K562 (cell line): ENCODE data around the gene PDK1. TPM values are rescaled to one million over a fixed set of nuclear protein-coding genes. Genes with fewer than 3 reads are reported as not detected.

Experiments
- CBFA2T3 ChIP-seq: fragments of 450-650 bp; IDR thresholded peaks from 2 replicates; pipeline ENCODE4 v1.6.1; 2017
- CSDE1 ChIP-seq, 2 experiments: fragments of 450-650 bp; IDR thresholded peaks; 2 replicates each; pipeline ENCODE4 v1.6.1; 2016; ENCODE audit warnings: mild to moderate bottlenecking in 1 of 2
- DEAF1 ChIP-seq: fragments of 450-650 bp; formaldehyde crosslinking; IDR thresholded peaks from 2 replicates; pipeline ENCODE4 v1.4.0; 2020; ENCODE audit warnings: mild to moderate bottlenecking, moderate library complexity
- ELK3 ChIP-seq: fragments of 450-650 bp; formaldehyde crosslinking; IDR thresholded peaks from 2 replicates; pipeline ENCODE4 v1.4.0; 2020; ENCODE audit warnings: mild to moderate bottlenecking
- PML ChIP-seq: IDR thresholded peaks from 2 replicates; pipeline ENCODE4 v1.6.1; 2012; ENCODE audit warnings: low read length, inconsistent platforms
- POLR2B ChIP-seq: fragments of 450-650 bp; IDR thresholded peaks from 2 replicates; pipeline ENCODE4 v1.6.1; 2018; ENCODE audit warnings: low read depth; ENCODE audit not compliant: partially characterized antibody
- POLR3G ChIP-seq: IDR thresholded peaks from 2 replicates; pipeline ENCODE4 v1.6.1; 2011; ENCODE audit not compliant: insufficient read length, insufficient replicate concordance; ENCODE audit errors: extremely low read depth
- POU5F1 ChIP-seq: fragments of 150-350 bp; IDR thresholded peaks from 2 replicates; pipeline ENCODE4 v1.6.1; 2014; ENCODE audit warnings: borderline replicate concordance, low read length, low read depth, mild to moderate bottlenecking; ENCODE audit not compliant: partially characterized antibody
- REST ChIP-seq, 2 experiments: fragments of 450-650 bp; formaldehyde crosslinking in 1 of 2; IDR thresholded peaks; 2 replicates each; pipeline versions ENCODE4 v1.4.0 to v1.6.1; 2014 to 2020; ENCODE audit warnings: mild to moderate bottlenecking in 2 of 2, borderline replicate concordance in 1 of 2, low read depth in 1 of 2
- SMAD3 ChIP-seq: fragments of 450-650 bp; formaldehyde crosslinking; conservative IDR thresholded peaks from 2 replicates; pipeline ENCODE4 v1.4.0; 2020; ENCODE audit warnings: mild to moderate bottlenecking
- SNIP1 ChIP-seq: fragments of 450-650 bp; IDR thresholded peaks from 2 replicates; pipeline ENCODE4 v1.7.1; 2017; ENCODE audit warnings: low read depth, mild to moderate bottlenecking
- THAP7 ChIP-seq: fragments of 250-450 bp; sonication (Bioruptor Pico); IDR thresholded peaks from 2 replicates; pipeline ENCODE4 v1.5.0; 2021
- TOE1 ChIP-seq, 2 experiments: fragments of 450-650 bp in 1 of 2; sonication (generic) in 1 of 2; formaldehyde crosslinking in 1 of 2; IDR thresholded peaks; 2 replicates each; pipeline versions ENCODE4 v1.7.1 to v1.8.0; 2016 to 2022; ENCODE audit warnings: borderline replicate concordance in 2 of 2, mild to moderate bottlenecking in 2 of 2, antibody characterized with exemption in 1 of 2, inconsistent platforms in 1 of 2, low read depth in 1 of 2, missing genetic modification reagents in 1 of 2, moderate library complexity in 1 of 2
- ZBTB1 ChIP-seq: sonication (generic); formaldehyde crosslinking; IDR thresholded peaks from 2 replicates; pipeline ENCODE4 v1.8.1; 2023; ENCODE audit warnings: missing genetic modification reagents, low read depth, mild to moderate bottlenecking, borderline replicate concordance
- ZNF445 ChIP-seq: fragments of 250-450 bp; sonication (Bioruptor Pico); IDR thresholded peaks from 2 replicates; pipeline ENCODE4 v1.4.0; 2020; ENCODE audit warnings: low read depth, mild to moderate bottlenecking, moderate library complexity
- polyA plus RNA-seq, 8 experiments: library from polyadenylated mRNA; depleted of rRNA in 4 of 8; stranded (reverse) in 5 of 8; unstranded in 3 of 8; fragments of >200 nt; fragmentation: Nextera tagmentation in 2 of 8; fragmentation: Illumina TruSeq in 1 of 8; extraction: Ambion mirVana in 2 of 8; extraction: Trizol in 1 of 8; gene quantifications; 2 replicates each; pipeline versions ENCODE4 v1.2.1 to v1.2.3, GENCODE V29; 2011 to 2014; ENCODE audit warnings: inconsistent platforms in 1 of 8, missing spikeins in 1 of 8
- total RNA-seq, 7 experiments: library from RNA; depleted of rRNA in 6 of 7; stranded (reverse); fragments of >200 nt in 6 of 7; fragmentation: Illumina TruSeq in 2 of 7; extraction: Trizol in 2 of 7; gene quantifications; 2 replicates each; pipeline versions ENCODE4 v1.2.1 to v1.2.3, GENCODE V29; 2011 to 2021; ENCODE audit warnings: low replicate concordance in 1 of 7

Gene PDK1
- total and polyA plus RNA-seq, 9 of the 15 experiments (the other 6 are each of a cell fraction or from before 2014, with no cell fraction given), result 3.5 to 176 (median 13.9) TPM

- TF ChIP-seq REST (IDR thresholded peaks at IDR 0.05; ENCODE audit: borderline replicate concordance) (peak; percentile 46; the same call in 1 of the 2 replicates), REST (CRISPR knock-in tag; IDR thresholded peaks at IDR 0.05; ENCODE audit: low read depth) (no peak), ZNF445 (no peak), DEAF1 (CRISPR knock-in tag) (no peak), POU5F1 (no peak), TOE1 (IDR thresholded peaks at IDR 0.05; ENCODE audit: borderline replicate concordance) (0 out of 2 replicates have a peak, but pooled peaks have one; percentile 33), TOE1 (CRISPR knock-in tag; IDR thresholded peaks at IDR 0.05; ENCODE audit: borderline replicate concordance, low read depth) (no peak), SMAD3 (CRISPR knock-in tag) (0 out of 2 replicates have a peak, but pooled peaks have one; percentile 54), POLR2B (no peak), ZBTB1 (no peak), CSDE1 (IDR thresholded peaks at IDR 0.05) (no peak), ELK3 (peak; percentile 62; the same call in 1 of the 2 replicates), SNIP1 (no peak), CBFA2T3 (peak; percentile 99), POLR3G (no peak), PML (peak; percentile 93), THAP7 (CRISPR knock-in tag) (no peak)
Measured at GRCh38 chr2:172552547-172553291, 3.2 kb upstream of the PDK1 start (continued).
